Lung (tissue), 12 donors: ENCODE measurements around the gene IGFBP3. TPM values are rescaled to one million over a fixed set of nuclear protein-coding genes. Genes with fewer than 3 reads are reported as not detected.
A peak's percentile ranks its signal among the peaks of the same experiment; 100 is the strongest.

Experiments
- ATAC-seq: fragments of 200-7000 bp; cut with Tn5 transposase; one replicate; pipeline ENCODE4 v1.9.1; 2020; ENCODE audit warnings: moderate number of reproducible peaks; ENCODE audit not compliant: insufficient read depth, low FRiP score
- DNase-seq, 3 donors: peaks; one replicate each; pipeline ENCODE4 v3.0.0-alpha.2; 2013 to 2017
- H3K27ac ChIP-seq, 2 donors: one replicate each; pipeline ENCODE4 v1.5.1; 2013; ENCODE audit warnings: mild to moderate bottlenecking in 2 of 2, moderate library complexity in 2 of 2, control low read depth in 1 of 2, inconsistent platforms in 1 of 2, low read depth in 1 of 2, low read length in 1 of 2
- H3K27me3 ChIP-seq, 3 donors: one replicate each; pipeline ENCODE4 v1.5.1; 2013; ENCODE audit warnings: low read length in 2 of 3; ENCODE audit not compliant: control insufficient read depth in 3 of 3, insufficient read depth in 3 of 3
- H3K36me3 ChIP-seq, 4 donors: one replicate each; pipeline ENCODE4 v1.5.1; 2013; ENCODE audit warnings: low read length in 4 of 4, mild to moderate bottlenecking in 1 of 4, moderate library complexity in 1 of 4; ENCODE audit not compliant: control insufficient read depth in 4 of 4, insufficient read depth in 4 of 4
- H3K4me1 ChIP-seq, 5 donors: one replicate each; pipeline ENCODE4 v1.5.1; 2013; ENCODE audit warnings: low read length in 5 of 5, mild to moderate bottlenecking in 2 of 5, moderate library complexity in 1 of 5; ENCODE audit not compliant: control insufficient read depth in 5 of 5, insufficient read depth in 5 of 5
- H3K4me3 ChIP-seq: one replicate; pipeline ENCODE4 v1.5.1; 2013; ENCODE audit warnings: mild to moderate bottlenecking, control low read depth, moderate library complexity
- H3K9ac ChIP-seq, 2 donors: one replicate each; pipeline ENCODE4 v1.5.1; 2013; ENCODE audit warnings: low read length in 2 of 2, control low read depth in 1 of 2; ENCODE audit not compliant: insufficient read depth in 1 of 2
- H3K9me3 ChIP-seq, 4 donors: one replicate each; pipeline ENCODE4 v1.5.1; 2013; ENCODE audit warnings: low read length in 3 of 4, mild to moderate bottlenecking in 1 of 4, moderate library complexity in 1 of 4; ENCODE audit not compliant: control insufficient read depth in 4 of 4, insufficient read depth in 3 of 4
- WGBS, 2 donors: extraction: QIAGEN DNeasy Blood & Tissue Kit; methylation state at CpG; one replicate each; pipeline ENCODE4 v1.1.7; 2013; 5-methylcytosine and 5-hydroxymethylcytosine counted together
- polyA plus RNA-seq, 2 donors: library from polyadenylated mRNA; stranded (reverse); fragments of 200-250 nt; gene quantifications; one replicate each; pipeline ENCODE4 v1.2.1, GENCODE V29; 2013
- total RNA-seq, 2 donors: library from RNA; depleted of rRNA in 1 of 2; stranded (reverse); fragments of >200 nt in 1 of 2; gene quantifications; one replicate each; pipeline ENCODE4 v1.2.1, GENCODE V29; 2014 to 2021
- TF ChIP-seq, protein P1 (sequence below): IDR thresholded peaks from 2 replicates; pipeline ENCODE4 v1.5.1; 2012; ENCODE audit warnings: mild to moderate bottlenecking; ENCODE audit errors: control extremely low read depth, extremely low read depth
- donor health status: control.
- donor health status: control.
- donor health status: Bipolar disorder and iron deficiency.
- donor health status: healthy.
- donor health status: DM: yes; HTN: yes; CAD: no.

IGFBP3 gene
- total and polyA plus RNA-seq, 4 donors, result 29.2 to 76.5 (median 58.4) TPM

DNA sequence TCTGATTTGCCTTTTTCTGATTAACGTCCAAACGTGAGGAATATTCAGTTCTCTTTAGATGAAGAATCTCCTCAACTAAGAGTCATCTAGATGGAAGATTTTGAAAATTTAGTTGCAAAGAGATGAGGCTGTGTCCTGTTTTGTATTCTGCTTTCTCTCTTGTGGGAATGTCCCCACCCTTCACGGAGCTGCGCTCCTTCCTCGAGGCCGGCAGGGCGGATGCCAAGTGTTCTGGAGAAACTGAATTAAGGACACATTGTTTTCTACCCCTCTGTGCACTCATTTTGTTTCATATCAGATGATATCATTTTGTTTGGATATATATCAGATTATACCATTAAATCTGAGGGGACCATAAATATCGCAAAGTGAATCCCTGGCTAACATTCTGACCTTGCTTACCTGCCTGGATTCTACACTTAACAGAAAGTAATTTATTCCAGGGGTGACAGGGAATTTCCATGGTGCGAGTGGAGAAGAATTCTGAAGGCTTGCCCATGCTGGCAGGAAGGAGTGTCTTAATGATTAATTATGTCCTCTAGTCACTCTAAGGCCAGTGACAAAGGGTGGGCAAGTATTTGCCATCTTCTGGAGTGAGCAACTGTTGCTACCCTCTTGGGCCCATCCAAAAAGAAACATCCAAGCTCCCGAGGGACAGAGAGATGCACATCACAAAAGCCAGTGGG, 47.9 kb upstream of the IGFBP3 start:
- Histone ChIP-seq H3K4me3 (no peak overlapping the region), H3K4me1 (peaks cover 0 to 4% (median 3%) of the 10 kb centered on the region in 5 donors), H3K9ac (no peak overlapping the region), H3K36me3 (no peaks in the 10 kb centered on the region), H3K27ac (no peak overlapping the region), H3K27me3 (no peaks in the 10 kb centered on the region), H3K9me3 (peaks cover 0 to 2% (median 0%) of the 10 kb centered on the region in 4 donors)
- ATAC-seq, result no peak
- peak in 1 of 3 donors; percentile 5 for DNase-seq
- WGBS, 2 donors, result 86 to 87% methylated on average over 10 of the region's 10 CpGs
- TF ChIP-seq, protein P1, sequence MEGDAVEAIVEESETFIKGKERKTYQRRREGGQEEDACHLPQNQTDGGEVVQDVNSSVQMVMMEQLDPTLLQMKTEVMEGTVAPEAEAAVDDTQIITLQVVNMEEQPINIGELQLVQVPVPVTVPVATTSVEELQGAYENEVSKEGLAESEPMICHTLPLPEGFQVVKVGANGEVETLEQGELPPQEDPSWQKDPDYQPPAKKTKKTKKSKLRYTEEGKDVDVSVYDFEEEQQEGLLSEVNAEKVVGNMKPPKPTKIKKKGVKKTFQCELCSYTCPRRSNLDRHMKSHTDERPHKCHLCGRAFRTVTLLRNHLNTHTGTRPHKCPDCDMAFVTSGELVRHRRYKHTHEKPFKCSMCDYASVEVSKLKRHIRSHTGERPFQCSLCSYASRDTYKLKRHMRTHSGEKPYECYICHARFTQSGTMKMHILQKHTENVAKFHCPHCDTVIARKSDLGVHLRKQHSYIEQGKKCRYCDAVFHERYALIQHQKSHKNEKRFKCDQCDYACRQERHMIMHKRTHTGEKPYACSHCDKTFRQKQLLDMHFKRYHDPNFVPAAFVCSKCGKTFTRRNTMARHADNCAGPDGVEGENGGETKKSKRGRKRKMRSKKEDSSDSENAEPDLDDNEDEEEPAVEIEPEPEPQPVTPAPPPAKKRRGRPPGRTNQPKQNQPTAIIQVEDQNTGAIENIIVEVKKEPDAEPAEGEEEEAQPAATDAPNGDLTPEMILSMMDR, result no peak

- TF ChIP-seq, protein P1, result no peak
- H3K4me3 ChIP-seq, result no peak overlapping the region
- H3K4me1 ChIP-seq, result peaks cover 0 to 3% (median 0%) of the 10 kb centered on the region in 5 donors
- no peaks in the 10 kb centered on the region for H3K27me3 ChIP-seq
- H3K36me3 ChIP-seq, result no peaks in the 10 kb centered on the region
- 84 to 85% methylated on average over 7 of the region's 7 CpGs for WGBS, 2 donors
- H3K9me3 ChIP-seq, result peaks cover 0 to 2% (median 0%) of the 10 kb centered on the region in 4 donors
- no peak overlapping the region for H3K9ac ChIP-seq
- no peak for ATAC-seq
- H3K27ac ChIP-seq, result no peak overlapping the region
- DNase-seq, result no peak
These were observed 47.2 kb upstream of the IGFBP3 start for GRCh38 chr7:45968312-45968711.

DNA sequence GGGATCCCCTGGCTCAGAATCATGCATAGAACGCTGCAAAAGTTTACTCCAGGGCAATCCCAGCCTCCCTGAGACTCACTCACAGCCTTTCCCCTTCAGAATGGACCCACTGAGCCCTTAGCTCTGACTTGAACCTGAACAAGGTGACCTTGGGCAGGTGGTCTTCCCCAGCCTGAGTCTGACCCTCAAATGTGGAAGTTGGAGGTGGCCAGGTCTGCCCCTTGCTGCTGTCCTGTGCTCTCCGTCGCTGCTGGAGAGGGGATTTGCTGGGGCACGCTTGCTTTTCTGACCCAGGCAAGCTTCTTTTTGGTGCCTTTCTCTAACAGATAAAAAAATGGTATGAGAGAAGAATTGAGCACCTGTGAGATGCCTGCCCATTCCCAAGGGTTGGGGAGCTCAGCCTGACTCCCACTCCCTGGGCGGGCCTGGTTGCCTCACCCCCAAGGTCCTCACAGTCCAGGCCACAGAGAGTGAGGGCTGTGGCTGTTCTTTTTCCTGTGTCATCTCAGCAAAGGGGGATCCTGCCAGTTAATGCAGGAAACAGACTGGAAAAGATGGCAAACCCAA, 46.6 kb upstream of the IGFBP3 start:
- peaks cover 0 to under 1% (median 0%) of the 10 kb centered on the region in 5 donors for H3K4me1 ChIP-seq
- no peak for ATAC-seq
- no peaks in the 10 kb centered on the region for H3K36me3 ChIP-seq
- no peak overlapping the region for H3K4me3 ChIP-seq
- no peak for DNase-seq
- no peaks in the 10 kb centered on the region for H3K27me3 ChIP-seq
- TF ChIP-seq, protein P1, result no peak
- H3K27ac ChIP-seq, result no peak overlapping the region
- no peak overlapping the region for H3K9ac ChIP-seq
- peaks cover 0 to 2% (median 0%) of the 10 kb centered on the region in 4 donors for H3K9me3 ChIP-seq
- WGBS, 2 donors, result 92% methylated on average over 5 of the region's 5 CpGs
